HG03060 (cell line): ENCODE data around the gene KDM1A.

Experiments used
- ATAC-seq: cut with Tn5 transposase; IDR thresholded peaks from one replicate; pipeline ENCODE4 v1.9.1; 2021; ENCODE audit warnings: low read depth, moderate number of reproducible peaks; ENCODE audit not compliant: unreplicated experiment

The KDM1A gene

GRCh38 chr1:23103001-23103889 lies 84.0 kb downstream of the KDM1A start:
- no peak for ATAC-seq

GRCh38 chr1:23108918-23109533 lies 89.8 kb downstream of the KDM1A start:
- no peak for ATAC-seq

- ATAC-seq = no peak
These were observed 91.1 kb downstream of the KDM1A start for GRCh38 chr1:23110391-23110790.

DNA sequence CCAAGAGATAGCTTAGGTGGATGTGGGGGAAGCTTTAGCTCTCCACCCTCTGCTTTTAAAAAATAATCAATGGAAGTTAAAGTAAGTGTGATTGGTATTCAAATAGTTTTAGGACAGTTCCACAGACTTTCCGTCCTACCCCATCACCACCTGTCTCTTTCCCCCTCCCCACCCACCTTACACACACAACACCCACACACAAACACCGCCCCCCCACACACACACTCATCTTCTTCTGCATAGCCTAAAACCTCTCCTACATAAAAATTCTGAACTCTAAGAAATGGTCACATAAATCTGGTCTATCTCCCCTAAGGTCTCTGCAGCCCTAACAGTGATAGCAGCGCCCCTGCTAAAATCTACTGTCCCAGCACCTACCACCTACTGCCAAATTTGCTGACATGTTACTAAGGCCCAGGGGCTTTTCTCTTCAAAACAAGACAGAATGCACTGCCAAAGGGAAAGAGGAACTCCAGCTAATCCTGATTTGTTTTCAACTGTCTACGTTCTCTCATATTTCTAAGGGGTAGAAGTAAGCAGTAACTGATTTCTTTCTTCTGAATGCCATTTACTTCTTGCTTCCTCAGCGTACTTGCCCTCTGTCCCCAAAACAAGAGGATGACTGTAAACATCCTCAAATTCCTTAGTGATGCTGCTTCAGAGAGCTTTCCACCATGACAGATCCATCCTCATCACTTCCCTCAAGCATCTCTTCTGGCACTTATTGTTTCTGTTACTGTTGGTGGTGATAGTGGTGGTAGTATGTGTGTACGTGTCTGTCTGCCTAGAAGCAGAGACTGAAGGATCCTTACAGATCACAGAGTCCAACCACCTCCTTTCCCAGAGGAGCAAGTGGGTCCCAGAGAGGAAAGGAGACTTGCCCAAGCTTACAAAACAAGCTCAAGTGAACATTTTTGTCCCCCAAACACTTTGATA lies 92.6 kb downstream of the KDM1A start:
- no peak for ATAC-seq

GRCh38 chr1:23114424-23115079 lies 95.3 kb downstream of the KDM1A start:
- no peak for ATAC-seq

DNA sequence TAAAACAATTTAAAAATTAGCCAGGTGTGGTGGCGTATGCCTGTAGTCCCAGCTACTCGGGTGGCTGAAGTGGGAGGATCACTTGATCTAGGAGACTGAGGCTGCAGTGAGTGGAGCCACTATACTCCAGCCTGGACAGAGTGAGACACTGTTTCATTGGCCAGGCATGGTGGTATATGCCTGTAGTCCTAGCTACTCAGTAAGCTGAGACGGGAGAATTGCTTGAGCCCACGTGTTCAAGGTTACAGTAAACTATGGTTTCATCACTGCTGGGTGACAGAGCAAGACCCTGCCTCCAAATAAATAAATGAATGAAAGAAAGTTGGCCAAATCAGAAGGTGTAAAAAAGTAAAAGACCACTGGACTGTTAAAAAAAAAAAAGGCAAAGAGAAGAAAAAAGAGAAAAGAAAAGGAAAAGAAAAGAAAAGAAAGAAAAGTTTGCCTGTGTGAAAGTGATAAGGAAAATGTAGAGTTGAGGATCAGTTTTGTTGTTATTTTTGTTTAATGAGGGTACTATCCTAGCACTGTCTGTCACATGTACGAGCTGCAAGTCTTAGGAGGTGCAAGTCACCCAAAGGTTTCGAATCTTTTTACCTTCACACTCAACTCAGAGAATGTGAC lies 97.1 kb downstream of the KDM1A start:
- ATAC-seq = no peak

DNA sequence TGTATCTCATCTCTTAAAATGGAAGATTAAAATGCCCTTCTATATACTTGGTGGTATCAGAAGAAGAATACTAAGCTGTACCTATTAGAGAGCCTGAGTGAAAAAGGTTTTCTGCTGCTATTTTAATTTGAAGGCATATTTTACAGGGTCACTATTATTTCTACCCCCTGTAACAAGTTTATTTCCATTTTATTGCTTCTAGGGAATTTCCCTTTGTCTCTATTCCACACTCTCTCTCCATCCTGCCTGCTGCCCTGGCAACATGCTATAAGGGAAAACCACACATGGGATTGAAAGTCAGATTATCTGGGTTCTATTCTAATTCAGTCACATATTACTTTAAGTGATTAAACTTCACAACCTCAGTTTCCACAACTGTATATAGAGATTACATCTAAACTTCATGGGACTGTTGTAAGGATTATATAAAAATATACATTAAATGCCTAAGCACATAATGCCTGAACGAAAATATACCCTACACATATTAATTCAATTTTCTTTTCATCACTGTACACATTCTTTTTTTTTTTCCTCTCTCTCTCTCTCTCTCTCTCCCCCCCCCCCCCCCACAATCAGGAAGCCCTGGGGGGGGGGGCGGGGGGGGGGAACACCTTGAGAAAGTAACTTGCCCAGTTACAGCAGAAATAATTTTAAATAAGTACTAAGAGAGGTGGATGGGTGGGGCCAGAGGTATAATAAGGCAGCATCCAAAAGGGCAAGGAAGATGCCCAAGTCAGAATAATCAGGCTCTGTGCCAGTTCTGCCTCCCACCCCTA lies 97.8 kb downstream of the KDM1A start:
- ATAC-seq = no peak

DNA sequence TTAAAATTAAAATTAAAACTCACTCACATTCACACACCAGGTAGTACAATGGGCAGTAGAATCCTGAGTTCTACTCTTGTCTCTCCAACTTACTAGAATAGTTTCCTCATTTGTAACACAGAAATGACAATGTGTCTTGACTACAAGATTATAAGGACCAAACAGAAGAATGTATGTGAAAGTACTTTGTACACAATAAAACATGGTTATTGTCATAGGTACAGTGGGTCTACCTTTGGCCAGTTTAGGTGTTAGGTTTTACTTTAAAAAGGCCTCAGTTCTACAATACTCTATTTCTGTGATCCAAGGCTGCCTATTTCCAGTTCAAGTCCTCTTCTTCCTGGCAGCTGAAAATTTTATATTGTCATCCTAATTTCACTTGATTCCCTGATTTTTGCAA lies 99.1 kb downstream of the KDM1A start:
- no peak for ATAC-seq

DNA sequence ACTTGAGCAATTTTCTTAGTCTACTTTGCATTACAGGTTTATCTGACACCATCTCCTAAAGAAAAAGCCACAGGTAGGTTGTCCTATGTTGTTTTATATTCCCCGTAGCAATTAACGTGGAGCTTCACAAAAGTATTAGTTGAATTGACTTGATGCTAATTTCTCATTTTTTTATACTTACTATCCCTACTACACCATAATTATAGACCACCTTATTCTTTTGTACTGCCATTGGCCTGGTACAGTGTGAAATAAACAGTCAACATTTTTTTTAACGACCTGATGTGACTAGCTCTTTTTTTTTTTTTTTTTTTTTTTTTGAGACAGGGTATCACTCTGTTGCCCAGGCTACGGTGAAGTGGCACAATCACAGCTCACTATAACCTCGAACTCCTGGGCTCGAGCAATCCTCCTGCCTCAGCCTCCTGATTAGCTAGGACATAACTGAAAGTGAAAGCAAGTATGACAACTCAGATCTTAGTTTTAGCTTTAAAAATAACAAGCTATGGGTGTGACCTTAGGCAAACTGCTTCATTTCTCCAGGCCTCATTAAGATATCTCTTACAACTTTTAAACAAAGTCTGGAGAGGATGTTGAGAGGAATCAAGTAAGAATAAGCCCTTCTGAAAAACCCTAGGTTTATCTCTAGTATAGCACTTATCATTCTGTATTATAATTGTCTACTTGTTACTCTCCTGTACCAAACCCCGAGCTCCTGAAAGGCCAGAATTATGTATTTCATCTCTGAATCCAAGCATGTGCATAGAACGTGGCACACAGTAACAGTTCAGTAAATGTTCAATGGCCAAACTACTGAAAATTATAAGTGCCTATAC lies 99.9 kb downstream of the KDM1A start:
- no peak for ATAC-seq

- no peak for ATAC-seq
These were observed 101.1 kb downstream of the KDM1A start for GRCh38 chr1:23120383-23120782.

DNA sequence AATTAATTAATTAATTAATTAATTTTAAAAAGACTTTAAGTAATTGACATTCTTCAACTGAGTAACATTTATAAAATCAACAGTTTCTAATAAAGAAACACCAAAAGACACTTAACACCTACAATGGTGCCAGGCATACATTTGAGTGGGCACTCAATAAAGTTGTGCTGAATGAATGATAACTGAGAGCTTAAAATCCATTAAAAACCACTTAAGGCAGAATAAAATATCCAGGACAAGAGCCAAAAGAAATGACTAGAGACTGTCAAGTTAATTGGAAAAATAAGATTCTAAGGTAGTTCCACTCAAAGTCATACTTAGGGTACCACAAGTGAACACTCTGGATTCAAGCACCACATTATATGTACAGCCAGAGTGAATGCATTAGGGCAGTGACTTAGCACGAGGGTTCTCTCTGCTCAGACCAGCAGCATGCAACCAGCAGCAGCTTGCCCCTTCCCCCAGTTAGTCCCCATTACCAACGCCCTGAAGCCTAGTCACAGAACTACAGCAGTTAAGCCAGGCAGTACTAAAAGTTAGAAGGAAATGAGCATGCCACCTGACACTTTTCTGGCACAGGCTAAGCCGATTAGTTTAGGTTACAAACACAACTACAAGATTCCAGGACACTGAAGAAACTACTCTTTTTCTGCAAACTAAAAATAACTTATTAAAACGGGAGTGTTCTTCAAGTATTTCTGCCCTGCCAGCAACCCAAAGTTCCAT lies 102.9 kb downstream of the KDM1A start:
- ATAC-seq = no peak

GRCh38 chr1:23122796-23123195 lies 103.5 kb downstream of the KDM1A start:
- no peak for ATAC-seq

- no peak for ATAC-seq
These were observed 104.3 kb downstream of the KDM1A start for GRCh38 chr1:23123528-23123927.

- ATAC-seq = no peak
These were observed 105.2 kb downstream of the KDM1A start for GRCh38 chr1:23124259-23125026.

DNA sequence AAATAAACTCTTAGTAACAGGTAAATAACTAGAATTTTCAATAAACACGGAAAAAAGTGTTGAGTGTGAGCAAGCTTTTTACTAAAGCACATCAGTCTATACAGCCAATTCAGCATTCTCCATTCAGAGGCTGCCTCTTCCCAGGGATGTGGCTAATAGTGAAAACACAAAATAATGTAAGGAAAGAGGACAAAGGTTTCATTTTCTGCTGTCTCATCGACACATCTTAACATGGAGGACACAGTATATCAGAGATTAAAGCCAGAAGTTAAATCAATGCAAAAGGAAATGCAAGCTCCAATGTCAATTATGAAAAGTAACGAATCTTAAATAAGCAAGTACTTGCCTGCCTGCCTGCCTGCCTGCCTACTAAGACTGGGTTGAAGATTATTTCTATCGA lies 106.2 kb downstream of the KDM1A start:
- no peak for ATAC-seq

GRCh38 chr1:23126200-23126599 lies 106.9 kb downstream of the KDM1A start:
- no peak for ATAC-seq

- no peak for ATAC-seq
These were observed 107.5 kb downstream of the KDM1A start for GRCh38 chr1:23126801-23127200.
